ENCODE measurements around the gene UPB1.
"Not testable (repeated sequence)": the region's sequence is repeated elsewhere in the genome, so short reads cannot be mapped to it uniquely, and the experiment has no call there.

Gene UPB1

DNA sequence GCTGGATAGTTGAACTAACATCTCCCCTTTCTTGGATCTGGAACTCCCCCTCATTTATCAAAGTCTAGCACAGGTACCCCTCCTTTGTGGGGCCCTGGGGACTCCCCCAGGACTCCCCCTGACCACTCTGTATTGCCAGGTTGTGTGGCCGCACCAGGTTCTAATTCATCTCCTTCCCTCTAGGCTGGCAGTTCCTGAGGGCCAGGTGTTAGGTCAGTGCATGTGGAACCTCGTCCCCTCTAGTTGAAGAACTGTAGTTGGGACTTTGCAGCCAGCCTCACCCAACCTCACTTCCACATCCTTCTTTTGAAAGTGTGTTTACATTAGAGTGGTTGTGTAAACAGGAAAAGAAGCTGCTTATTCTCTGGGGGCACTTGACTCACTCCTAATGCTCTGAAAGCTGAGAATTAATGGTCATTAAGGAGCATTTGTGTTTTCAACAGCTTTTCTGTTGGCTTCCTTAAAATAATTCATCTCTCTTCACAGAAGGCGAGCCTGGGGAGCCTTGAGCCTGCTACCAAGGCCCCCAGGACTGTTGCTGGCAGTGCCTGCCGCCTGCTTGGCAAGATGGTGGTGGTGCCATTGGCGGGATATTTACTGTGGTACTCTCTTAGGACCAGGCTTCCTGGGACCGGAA is 11.8 kb downstream of the UPB1 start:
- no peak for FAIRE-seq

DNA sequence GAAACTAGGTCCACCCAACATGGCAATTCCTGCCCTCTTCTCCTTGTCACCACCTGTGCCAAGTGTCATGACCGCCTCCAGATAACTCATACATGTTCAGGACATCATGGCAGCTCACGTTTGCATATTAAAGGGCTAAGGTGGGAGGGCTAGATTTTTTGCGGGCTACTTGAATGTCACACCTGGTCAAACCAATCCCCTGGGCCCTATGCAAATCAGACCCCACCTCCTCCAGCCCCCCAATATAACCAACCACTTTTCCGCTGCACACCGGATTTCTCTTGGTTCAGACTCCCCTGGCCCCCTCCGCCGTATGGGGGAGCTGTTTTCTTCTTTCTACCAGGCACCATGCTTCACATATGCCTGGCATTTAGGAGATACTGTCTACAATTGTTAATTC is 12.6 kb downstream of the UPB1 start:
- no peak for FAIRE-seq

DNA sequence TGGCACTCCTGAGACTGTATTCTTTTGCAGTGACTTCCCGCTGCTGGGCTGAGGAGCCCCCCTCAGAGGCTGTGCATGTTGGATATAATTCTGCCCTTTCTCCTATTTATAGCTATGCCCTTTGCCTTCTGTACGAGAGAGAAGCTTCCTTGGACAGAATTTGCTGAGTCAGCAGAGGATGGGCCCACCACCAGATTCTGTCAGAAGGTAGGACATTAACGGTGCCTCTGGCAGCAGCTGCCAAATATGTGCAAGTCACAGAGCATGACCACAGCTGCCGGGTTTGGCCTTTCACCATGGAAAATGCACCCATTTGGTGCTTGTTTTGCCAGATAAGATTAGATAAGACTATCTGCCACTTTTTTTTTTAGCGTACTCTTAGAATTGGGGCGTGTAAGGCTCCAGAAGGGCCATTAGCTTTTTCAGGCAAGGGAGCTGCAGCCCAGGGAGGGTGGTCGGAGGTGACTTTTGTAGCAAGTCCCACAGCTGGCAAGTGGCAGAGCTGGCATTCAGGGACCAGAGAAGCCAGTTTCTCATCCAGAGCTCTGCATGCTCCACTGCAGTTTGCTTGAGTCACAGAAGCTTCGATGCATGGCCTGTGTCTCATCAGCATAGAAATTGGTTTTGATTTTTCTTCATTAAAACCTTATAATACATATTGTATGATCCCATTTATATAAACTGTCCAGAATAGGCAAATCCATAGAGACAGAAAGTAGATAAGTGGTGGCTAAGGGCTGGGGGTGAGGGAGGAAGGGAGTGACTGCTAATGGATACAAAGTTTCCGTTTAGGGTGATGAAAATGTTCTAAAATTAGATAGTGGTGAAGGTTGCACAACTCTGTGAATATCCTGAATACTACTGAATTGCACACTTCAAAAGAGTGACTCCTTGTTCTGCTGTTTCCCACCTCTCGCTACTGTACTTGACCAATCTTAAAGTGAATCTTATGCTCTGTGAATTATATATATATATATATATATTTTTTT is 15.8 kb downstream of the UPB1 start:
- no peak for FAIRE-seq

DNA sequence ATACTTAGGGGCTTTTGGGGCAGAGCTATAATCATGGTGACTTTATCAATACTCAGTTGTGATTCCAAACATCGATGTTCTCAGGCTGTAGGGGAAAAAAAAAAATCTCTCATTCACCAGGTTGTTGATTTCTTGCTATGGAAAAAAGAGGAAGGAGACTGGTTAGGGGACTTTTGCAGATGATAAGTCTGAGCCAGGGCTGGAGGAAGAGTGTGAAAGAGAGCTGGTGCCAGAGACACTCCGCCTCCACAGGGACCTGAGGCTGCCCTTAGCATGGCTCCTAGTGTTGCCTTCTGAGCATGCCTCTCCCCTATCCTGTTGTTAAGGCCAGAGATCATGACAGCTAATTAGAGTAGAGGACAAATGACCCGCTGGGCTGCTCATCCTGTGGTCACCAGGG is 16.9 kb downstream of the UPB1 start:
- FAIRE-seq, result no peak

DNA sequence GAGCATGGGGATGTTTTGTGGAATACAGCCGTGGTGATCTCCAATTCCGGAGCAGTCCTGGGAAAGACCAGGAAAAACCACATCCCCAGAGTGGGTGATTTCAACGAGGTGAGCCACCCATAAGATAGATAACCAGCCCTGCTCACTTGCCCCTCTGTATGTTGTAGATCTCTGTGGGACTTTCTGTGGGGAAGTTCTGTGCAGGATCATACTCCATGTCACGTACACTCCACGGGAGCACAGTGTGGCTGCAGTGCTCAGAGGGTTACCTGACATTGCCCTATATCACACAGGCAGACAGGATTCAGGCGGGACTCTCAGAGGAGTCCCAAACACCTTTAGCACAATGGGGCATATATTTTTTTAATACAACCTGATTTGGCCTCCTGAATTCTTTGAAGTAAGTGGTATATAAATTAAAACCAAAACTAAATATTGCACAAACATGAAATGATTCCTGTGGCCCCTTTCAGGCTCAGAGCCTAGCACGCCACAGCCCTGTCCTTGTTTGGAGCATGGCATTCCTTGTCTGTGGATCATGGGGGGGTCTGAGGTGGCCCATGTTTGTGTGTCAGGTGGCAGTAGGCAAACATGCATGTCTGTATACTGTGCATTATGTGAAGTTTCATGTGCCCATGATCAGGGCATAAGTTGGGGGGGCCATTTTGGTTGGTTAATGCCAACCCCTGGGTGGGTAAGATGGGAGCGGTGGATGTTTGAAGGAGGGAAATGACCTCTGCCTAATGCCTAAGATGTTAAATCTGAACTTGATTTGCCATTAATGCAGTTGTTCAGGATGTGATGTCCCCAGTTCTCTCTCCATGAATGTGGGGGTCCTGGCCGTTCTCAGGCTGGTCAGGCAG is 18.5 kb downstream of the UPB1 start:
- no peak for FAIRE-seq

DNA sequence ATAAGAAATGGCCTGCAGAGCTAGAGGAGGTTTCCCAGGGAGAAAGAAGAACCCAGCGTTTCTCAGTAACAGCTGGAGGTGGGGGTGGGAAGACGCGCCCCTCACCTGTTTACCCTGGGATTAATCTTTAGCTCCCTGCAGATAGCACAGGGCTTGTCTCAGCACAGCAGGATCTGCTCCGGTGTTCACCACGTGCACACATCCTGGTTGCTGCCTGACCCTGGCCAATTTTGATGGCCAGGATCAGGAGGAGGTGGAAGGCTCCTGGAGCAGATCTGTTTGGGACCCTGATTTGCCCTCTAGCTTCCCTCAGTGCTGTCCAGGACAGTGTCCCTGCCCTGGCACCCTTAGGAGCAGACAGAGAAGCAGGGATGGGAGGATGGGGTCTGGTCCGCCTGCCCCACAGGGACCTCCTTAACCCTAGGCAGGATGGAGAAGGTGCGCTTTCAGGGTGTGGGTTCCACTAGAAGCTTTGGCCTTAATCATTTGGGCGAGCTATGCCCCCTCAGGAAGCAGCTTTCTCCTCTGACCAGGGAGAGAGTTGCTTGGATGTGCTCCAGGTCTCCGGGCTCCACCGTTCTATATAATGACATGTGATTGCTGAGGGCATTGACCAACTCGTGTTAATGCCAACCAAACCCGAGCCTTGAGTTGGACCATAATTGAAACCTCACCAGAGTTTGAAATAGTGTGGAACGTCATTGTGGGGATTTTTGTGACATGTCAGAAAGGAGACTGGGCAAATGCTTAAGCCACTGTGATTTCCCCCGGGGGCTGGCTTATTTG is 19.3 kb downstream of the UPB1 start:
- no peak for FAIRE-seq

DNA sequence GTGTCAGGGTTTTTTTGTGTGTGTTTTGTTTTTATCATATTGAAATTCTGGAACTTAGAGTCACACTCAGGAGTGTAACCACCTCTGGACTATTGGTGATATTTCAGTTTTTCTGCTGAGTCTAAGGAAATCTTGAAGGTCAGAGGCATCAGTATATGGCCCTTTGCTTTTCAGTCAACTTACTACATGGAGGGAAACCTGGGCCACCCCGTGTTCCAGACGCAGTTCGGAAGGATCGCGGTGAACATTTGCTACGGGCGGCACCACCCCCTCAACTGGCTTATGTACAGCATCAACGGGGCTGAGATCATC is 19.9 kb downstream of the UPB1 start:
- no peak for FAIRE-seq

DNA sequence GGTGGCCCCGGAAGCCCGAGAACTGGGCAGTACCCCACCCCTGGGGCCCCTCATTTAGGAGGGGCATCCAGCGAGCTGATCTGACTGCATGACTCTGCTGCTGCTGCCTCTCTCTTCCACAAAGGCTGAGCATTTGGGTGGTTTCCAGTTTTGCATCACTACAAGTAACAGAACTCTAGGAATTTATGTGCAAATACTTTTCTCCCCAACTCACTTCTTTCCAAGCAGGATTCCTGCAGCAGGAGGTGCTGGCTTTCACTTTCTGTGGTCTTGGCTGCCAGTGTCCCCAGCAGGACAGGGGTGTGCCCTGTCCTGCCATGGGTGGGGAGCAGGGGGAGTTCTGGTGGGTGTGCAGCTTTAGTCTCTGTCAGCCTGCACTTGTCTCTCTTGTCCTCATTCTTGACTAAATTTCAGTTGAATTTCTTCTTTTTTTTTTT is 21.2 kb downstream of the UPB1 start:
- FAIRE-seq, result peak; percentile 34

DNA sequence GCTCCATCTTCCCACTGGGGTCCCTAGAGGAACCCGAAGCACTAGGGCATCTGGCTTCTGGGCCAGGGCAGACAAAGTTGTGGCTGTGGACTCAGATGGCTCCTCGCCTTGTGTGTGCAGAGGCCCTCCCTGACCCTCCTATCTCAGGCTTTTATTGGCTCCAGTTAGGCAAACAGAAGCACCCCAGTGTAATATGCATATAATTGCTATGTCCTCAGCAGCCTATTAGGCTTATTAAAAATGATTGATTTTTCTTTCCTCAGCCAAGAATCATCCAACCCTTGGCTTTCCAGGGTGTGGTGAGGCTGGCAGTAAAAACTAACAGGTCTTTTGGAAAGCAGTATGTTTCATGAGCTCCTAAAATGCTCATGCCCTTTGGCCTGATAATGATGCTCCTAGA is 22.3 kb downstream of the UPB1 start:
- FAIRE-seq, result no peak

DNA sequence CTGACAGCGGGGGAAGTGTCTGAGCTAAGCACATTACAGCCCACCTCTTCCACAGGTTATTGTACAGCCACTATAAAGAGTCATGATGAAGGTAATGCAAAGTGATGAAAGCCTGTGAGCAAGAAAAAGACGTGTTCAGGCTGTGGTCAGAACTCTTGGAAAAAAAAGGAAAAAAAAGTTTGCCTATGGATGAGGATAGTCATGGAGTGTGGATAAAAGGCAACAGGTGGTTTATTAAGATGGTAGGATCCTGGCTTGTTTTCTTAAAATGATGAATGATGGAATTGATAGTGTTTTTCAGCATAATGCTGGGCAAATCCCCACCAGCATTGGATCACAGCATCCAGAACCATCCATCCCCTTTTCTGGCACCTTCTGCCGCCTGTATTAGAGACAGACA is 23.1 kb downstream of the UPB1 start:
- FAIRE-seq, result no peak

DNA sequence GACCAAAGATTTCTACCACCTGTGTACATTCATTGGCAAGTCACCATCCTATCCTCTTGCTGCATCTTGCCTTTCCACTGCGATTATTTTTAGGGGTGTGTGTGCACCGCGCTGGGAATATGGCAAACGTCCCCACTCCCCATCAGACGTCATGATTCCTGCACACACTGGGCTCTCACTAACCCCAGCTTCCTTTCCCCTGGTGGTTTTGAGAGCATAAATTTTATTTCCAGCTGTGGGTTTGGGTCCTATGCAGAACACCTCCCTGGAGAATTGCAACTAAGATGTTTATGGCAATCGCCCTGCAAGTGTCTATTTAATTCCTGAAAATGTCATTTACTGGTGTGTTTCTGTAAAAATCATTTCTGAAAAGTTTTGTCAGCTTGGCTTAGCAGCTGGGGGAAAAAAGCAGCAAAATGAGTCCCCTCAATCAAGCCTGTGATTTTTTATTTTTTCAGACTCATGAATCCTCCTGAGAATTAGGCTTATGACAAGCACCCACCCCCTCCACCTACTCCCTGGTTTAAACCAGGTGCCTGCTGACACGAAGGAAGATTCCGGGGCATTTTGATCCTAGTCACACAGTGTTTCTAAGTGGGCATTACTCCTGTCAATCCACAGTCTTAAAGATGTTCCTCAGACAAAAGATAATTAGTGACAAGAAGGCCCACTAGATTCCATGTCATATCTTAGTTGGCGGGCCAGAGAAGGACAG is 23.8 kb downstream of the UPB1 start:
- FAIRE-seq, result no peak

DNA sequence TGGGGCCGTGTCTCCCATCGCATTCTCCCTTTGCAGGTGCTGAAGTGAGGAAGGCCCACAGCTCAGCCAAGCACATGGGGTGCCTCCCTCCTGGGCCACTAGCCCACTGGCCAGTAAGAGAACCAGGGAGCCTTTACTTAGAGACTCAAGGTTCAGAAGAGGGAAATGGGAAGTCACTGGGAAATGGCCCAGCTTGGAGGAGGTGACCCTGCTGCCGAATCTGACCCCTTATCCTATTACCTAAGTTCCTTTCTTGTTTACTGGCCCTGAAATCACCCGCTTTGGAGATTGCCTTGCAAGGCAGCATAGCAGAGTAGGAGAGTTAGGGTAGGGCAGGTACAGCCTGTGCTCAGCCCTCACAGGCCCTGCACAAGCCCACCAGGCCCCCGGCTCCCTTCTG is 24.4 kb downstream of the UPB1 start:
- no peak for FAIRE-seq

DNA sequence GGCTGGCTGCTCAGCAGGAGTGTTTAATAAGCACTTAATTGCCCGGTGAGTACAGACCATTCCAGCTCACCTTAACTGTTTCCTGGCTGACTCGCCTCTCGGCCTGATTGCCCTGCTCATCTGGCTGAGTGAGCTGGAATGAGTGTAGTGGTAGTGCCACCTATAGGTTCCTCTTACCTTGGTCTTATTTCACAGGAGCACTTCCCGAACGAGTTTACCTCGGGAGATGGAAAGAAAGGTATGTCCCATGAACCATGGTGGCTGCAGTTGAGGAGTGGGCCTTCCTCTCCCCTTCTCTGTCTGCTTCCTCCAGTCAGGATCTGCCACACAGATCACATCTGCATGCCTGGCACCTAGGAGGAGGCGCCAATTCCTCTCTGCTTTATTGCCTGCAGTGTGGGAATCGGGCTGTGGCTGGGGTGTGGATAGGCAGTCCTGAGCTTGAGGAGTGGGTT is 26.7 kb downstream of the UPB1 start:
- FAIRE-seq, result peak; percentile 93

DNA sequence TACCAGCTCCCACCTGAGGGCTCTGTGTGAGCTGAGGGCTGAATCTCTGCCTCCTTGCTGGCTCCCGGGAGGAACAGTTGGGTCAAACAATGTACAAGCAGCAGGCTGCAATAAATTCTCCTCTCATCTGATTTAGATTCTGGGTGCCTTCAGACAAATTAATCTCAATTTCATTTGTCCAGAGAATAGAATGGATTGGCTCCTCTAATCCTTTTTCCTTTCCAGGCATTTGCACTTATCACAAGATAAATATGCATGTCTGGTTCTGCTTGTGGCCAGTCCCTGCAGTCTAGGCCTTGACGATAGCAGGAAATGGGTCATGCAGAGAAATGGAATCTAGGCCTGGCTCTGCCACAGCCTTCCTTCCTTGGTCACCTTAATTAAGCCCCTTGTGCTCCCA is 28.7 kb downstream of the UPB1 start:
- FAIRE-seq, result no peak

DNA sequence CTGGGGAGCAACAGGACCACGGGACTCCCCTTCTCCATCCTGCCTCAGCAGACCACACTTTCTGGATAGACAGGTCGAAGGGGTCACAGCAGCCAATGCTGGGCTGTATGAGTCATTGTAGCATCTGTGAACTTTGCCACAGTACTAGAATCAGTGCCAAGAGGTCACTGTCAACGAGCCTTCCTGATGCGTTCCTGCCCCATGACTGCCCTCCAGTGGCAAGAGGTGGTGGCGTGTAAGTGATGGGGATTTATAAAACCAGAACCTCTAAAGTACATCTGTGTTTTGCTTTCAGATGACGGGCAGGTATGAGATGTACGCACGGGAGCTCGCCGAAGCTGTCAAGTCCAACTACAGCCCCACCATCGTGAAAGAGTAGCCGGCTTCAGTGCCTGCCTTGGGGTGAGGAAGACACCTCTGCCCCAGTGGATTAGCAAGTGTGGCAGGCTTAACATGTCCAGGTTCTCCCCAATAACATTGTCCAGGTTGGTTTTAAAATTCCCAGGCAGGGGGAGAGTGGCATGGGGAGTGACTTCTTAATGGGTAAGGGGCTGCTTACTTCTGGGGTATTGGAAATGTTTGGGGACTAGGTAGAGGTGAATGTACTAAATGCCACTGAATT is 30.4 kb downstream of the UPB1 start:
- FAIRE-seq, result no peak

DNA sequence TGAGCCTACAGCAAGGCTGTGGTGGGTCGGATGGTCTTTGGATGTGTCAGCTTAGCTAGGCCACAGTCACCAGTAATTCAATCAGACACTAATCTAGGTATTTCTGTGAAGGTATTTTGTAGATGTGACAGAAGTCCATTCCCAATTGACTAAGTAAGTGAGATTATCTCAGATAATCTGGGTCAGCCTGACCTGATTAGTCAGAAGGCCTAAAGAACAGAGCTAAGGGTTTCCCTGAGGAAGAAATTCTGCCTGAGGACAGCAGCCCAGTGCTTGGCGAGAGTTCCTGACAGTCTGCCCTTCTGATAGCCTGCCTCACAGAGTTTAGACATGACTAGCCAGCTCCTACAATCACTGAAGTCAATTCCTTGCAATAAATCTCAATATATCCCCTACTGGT is 31.1 kb downstream of the UPB1 start:
- FAIRE-seq, result no peak

DNA sequence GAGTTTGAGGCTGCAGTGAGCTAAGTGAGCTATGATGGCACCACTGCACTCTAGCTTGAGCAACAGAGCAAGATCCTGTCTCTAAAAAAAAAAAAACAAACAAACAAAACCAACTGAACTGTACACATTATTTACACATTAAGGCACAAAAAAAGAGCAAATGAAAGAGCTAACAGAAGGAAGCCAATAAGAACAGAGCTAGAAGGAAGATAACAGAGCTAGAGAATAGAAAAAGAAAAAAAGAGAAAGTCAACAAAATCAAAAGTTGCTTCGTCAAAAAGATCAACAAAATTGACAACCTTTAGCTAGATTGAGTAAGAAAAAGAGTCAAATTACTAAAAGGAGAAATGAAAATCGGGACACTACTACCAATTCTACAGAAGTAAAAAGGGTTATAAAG is 34.8 kb downstream of the UPB1 start:
- FAIRE-seq, result no peak

DNA sequence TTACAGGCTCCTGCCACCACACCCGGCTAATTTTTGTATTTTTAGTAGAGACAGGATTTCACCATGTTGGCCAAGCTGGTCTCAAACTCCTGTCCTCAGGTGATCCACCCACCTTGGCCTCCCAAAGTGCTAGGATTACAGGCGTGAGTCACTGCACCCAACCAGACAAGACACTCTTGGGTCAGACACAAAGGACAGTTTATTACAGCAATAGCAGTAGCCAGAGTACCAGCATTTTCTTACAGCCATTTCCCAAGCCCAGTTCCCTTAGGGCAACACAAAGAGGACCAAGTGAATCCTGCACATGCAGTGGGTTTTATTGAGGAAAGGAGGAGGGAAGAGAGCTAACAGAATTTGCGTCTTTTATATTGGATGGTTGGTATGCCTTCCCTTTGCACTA is 35.8 kb downstream of the UPB1 start:
- not testable (repeated sequence) for FAIRE-seq

DNA sequence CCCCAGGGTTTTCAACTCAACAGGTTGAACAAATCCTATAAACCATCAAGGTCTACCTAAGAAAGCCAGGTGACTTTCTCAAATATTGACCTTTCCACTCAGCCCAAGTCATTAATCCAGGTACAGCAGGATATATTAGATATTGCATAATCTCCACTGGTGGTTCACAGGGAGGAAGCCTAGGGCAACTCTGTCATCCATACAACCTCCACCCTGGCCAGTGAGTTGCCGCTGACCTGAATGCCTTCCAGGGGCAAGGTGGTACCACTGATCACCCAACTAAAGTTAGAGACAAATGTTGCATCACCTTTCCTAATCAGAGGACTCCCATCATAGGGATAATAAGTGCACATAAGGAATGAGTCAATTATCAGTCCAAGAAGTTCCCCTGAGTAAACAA is 36.9 kb downstream of the UPB1 start:
- no peak for FAIRE-seq

DNA sequence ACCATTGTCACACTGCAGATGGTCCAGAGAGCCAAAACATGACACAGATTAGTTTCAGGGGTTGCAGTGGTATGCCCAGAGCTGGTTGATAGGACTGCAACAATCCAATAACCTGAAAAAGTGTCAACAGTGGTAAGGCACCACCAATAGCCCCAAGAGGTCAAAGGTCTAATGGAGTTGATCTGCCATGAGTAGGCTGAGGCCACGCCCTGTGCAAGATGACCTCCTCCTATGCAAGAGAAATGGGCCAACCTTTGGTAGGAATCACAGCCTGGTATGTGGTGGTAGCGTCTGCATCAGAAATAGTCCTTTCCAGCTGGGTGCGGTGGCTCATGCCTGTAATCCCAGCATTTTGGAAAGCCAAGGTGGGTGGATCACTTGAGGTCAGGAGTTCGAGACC is 40.2 kb downstream of the UPB1 start:
- no peak for FAIRE-seq

DNA sequence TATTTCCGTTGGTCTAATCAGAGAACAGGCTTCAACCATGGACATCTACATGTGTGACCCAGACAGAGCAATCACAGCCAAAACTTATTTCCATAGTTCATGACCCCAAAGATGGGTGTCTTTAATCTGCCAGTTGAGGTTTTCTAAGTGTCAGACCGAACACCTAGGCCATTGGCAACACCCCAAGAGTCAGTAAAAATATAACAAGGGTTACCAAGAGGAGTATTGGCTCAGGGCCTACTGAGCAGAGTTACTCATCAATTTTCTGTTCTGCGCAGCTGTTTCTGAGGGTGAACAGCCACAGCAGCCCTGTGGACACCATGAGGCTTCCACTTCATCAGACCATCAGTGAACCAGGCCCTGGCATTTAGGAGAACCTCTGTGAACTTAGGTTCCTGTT is 41.0 kb downstream of the UPB1 start:
- FAIRE-seq, result no peak

DNA sequence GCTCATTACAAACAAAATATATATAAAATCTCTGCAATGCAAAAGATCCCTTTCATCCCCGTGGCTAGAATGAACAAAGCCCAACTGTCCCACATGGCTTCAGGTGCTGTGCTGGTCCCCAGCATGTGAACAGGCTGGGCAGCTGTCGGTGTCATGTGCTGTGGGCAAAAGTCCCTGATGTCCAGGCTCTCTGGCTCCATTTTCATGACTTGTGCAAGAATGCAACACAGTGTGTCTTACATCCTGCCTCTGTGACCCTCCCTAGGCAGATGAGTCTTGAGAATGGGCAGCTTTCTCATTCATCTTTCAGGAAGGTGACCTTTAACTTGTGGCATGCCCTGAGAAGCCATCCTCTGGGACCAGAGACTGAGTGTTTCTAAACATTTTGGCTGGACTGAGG is 45.3 kb downstream of the UPB1 start:
- no peak for FAIRE-seq
